Islet of Langerhans (tissue), 1 donor: ENCODE data around the gene REPIN1.

Experiments
- FAIRE-seq: peaks from one replicate; lab custom pipeline; 2011; peaks lifted over from hg19 to GRCh38; lab: Jason Lieb, UNC

Gene REPIN1

GRCh38 chr7:150407588-150408392 lies 39.2 kb downstream of the REPIN1 start:
- no peak for FAIRE-seq

- FAIRE-seq = no peak
These were observed 40.0 kb downstream of the REPIN1 start for GRCh38 chr7:150408393-150409299.

GRCh38 chr7:150409300-150410030 lies 40.8 kb downstream of the REPIN1 start:
- FAIRE-seq = no peak

GRCh38 chr7:150410131-150410530 lies 41.5 kb downstream of the REPIN1 start:
- no peak for FAIRE-seq

GRCh38 chr7:150410680-150411346 lies 42.2 kb downstream of the REPIN1 start:
- FAIRE-seq = no peak

- FAIRE-seq = no peak
These were observed 43.0 kb downstream of the REPIN1 start for GRCh38 chr7:150411606-150412005.

- no peak for FAIRE-seq
These were observed 43.4 kb downstream of the REPIN1 start for GRCh38 chr7:150412016-150412415.

GRCh38 chr7:150412518-150413488 lies 44.2 kb downstream of the REPIN1 start:
- no peak for FAIRE-seq

- FAIRE-seq = no peak
These were observed 45.0 kb downstream of the REPIN1 start for GRCh38 chr7:150413640-150414081.

- no peak for FAIRE-seq
These were observed 46.8 kb downstream of the REPIN1 start for GRCh38 chr7:150415161-150416153.

GRCh38 chr7:150417239-150417638 lies 48.6 kb downstream of the REPIN1 start:
- FAIRE-seq = no peak

- no peak for FAIRE-seq
These were observed 49.2 kb downstream of the REPIN1 start for GRCh38 chr7:150417863-150418262.

- FAIRE-seq = no peak
These were observed 51.6 kb downstream of the REPIN1 start for GRCh38 chr7:150420242-150420641.

GRCh38 chr7:150420987-150421674 lies 52.5 kb downstream of the REPIN1 start:
- FAIRE-seq = no peak

- FAIRE-seq = no peak
These were observed 53.2 kb downstream of the REPIN1 start for GRCh38 chr7:150421831-150422230.
